Right ventricle myocardium superior (tissue), 1 donor: ENCODE results near the gene PPP4R3A. TPM values are rescaled to one million over a fixed set of nuclear protein-coding genes. Genes with fewer than 3 reads are reported as not detected.
"Not testable (repeated sequence)": the region's sequence is repeated elsewhere in the genome, so short reads cannot be mapped to it uniquely, and the experiment has no call there.

Source experiments
- ATAC-seq: fragments of 200-7000 bp; cut with Tn5 transposase; one replicate; pipeline ENCODE4 v1.9.1; 2020; ENCODE audit warnings: mild to moderate bottlenecking; ENCODE audit not compliant: poor library complexity
- DNase-seq: peaks from one replicate; pipeline ENCODE4 v3.0.0-alpha.2; 2020
- intact Hi-C: fragments of 100-400 bp; cut with DNase I; formaldehyde crosslinking; loops from one replicate; pipeline ENCODE4 v1.11.2; 2022
- total RNA-seq: library from RNA; stranded (reverse); fragmentation: NEBNext Ultra II Directional; extraction: Animal tissue kit (Norgen Biotek cat#: 25700); gene quantifications from one replicate; pipeline ENCODE4 v1.2.1, GENCODE V29; 2021
- donor health status: DM: no; HTN: yes; CAD: no; lungs with severe emphysema.

The PPP4R3A gene
- total RNA-seq, 1 donor from 2014 or later = 43.3 TPM

GRCh38 chr14:91456283-91456682 lies 53.8 kb downstream of the PPP4R3A start:
- ATAC-seq (no peak), DNase-seq (no peak)
- intact Hi-C loops = no loop called here

GRCh38 chr14:91454580-91454979 lies 55.5 kb downstream of the PPP4R3A start:
- DNase-seq = no peak
- intact Hi-C loops = no loop called here
- no peak for ATAC-seq

GRCh38 chr14:91454155-91454554 lies 56.0 kb downstream of the PPP4R3A start:
- DNase-seq (no peak), ATAC-seq (no peak)
- intact Hi-C loops = no loop called here

GRCh38 chr14:91453744-91454143 lies 56.4 kb downstream of the PPP4R3A start:
- intact Hi-C loops = no loop called here
- no peak for ATAC-seq
- no peak for DNase-seq

- ATAC-seq (no peak), DNase-seq (no peak)
- intact Hi-C loops = no loop called here
These were observed 65.6 kb downstream of the PPP4R3A start for GRCh38 chr14:91444335-91445020.

GRCh38 chr14:91439345-91439744 lies 70.8 kb downstream of the PPP4R3A start:
- DNase-seq (no peak), ATAC-seq (no peak)
- intact Hi-C loops = no loop called here

- ATAC-seq = no peak
- intact Hi-C loops = no loop called here
These were observed 71.3 kb downstream of the PPP4R3A start for GRCh38 chr14:91438845-91439244.

GRCh38 chr14:91436266-91436665 lies 73.8 kb downstream of the PPP4R3A start:
- intact Hi-C loops, ATAC-seq, DNase-seq: not testable (repeated sequence)

More at GRCh38 chr14:91438845-91439244, 71.3 kb downstream of the PPP4R3A start:
- no peak for DNase-seq

- ATAC-seq = no peak
- DNase-seq = no peak
- intact Hi-C loops = no loop called here
These were observed 80.7 kb downstream of the PPP4R3A start for GRCh38 chr14:91429385-91429784.

- intact Hi-C loops = not testable (repeated sequence)
These were observed 81.2 kb downstream of the PPP4R3A start for GRCh38 chr14:91428931-91429330.

GRCh38 chr14:91425531-91425944 lies 84.6 kb downstream of the PPP4R3A start:
- DNase-seq, ATAC-seq, intact Hi-C loops: not testable (repeated sequence)

More at GRCh38 chr14:91428931-91429330, 81.2 kb downstream of the PPP4R3A start:
- ATAC-seq, DNase-seq: not testable (repeated sequence)

GRCh38 chr14:91424813-91425530 lies 85.1 kb downstream of the PPP4R3A start:
- intact Hi-C loops = no loop called here
- ATAC-seq (no peak), DNase-seq (no peak)

GRCh38 chr14:91420686-91421085 lies 89.4 kb downstream of the PPP4R3A start:
- no peak for DNase-seq
- no peak for ATAC-seq
- intact Hi-C loops = no loop called here

- intact Hi-C loops = loop anchor here (2.0 kb wide), 1 partner anchor 97 kb away; no protein-coding TSS in a partner anchor
- DNase-seq = no peak
- no peak for ATAC-seq
These were observed 90.7 kb downstream of the PPP4R3A start for GRCh38 chr14:91419451-91419850.

GRCh38 chr14:91419044-91419397 lies 91.1 kb downstream of the PPP4R3A start:
- ATAC-seq (no peak), DNase-seq (no peak)
- intact Hi-C loops = loop anchor here (2.0 kb wide), 1 partner anchor 96 kb away; no protein-coding TSS in a partner anchor

GRCh38 chr14:91418387-91419043 lies 91.6 kb downstream of the PPP4R3A start:
- DNase-seq = peak; percentile 87
- intact Hi-C loops = loop anchor here (2.0 kb wide), 1 partner anchor 96 kb away; no protein-coding TSS in a partner anchor
- peak; percentile 86 for ATAC-seq

- ATAC-seq (peak; percentile 60), DNase-seq (no peak)
- intact Hi-C loops = loop anchor here (2.0 kb wide), 1 partner anchor 95 kb away; no protein-coding TSS in a partner anchor
These were observed 92.1 kb downstream of the PPP4R3A start for GRCh38 chr14:91417983-91418386.

GRCh38 chr14:91417120-91417982 lies 92.8 kb downstream of the PPP4R3A start, which contains the start of gene CCDC88C:
CCDC88C (minus strand) TSS chr14:91417820; CDS start chr14:91417690, 130 bp downstream.
- ATAC-seq (peak; percentile 61), DNase-seq (peak; percentile 79)
- intact Hi-C loops = no loop called here
